Keratinocyte (primary cell): Measurements from ENCODE around the gene ABCD1.

Experiments used
- CTCF ChIP-seq, 3 experiments: IDR thresholded peaks in 1 of 3; conservative IDR thresholded peaks in 1 of 3; optimal IDR thresholded peaks in 1 of 3; 2 replicates in 2 of 3; 3 replicates in 1 of 3; pipeline versions ENCODE3 to v1.5.1; 2011; ENCODE audit warnings: low read length in 3 of 3, mild to moderate bottlenecking in 3 of 3, moderate library complexity in 2 of 3, control low read depth in 1 of 3, inconsistent platforms in 1 of 3; ENCODE audit not compliant: insufficient read depth in 2 of 3; ENCODE audit errors: extremely low read depth in 1 of 3
- EZH2 ChIP-seq: IDR thresholded peaks from one replicate; pipeline ENCODE4 v1.6.1; 2012; ENCODE audit warnings: inconsistent platforms, mild to moderate bottlenecking, low read length, moderate library complexity

DNA sequence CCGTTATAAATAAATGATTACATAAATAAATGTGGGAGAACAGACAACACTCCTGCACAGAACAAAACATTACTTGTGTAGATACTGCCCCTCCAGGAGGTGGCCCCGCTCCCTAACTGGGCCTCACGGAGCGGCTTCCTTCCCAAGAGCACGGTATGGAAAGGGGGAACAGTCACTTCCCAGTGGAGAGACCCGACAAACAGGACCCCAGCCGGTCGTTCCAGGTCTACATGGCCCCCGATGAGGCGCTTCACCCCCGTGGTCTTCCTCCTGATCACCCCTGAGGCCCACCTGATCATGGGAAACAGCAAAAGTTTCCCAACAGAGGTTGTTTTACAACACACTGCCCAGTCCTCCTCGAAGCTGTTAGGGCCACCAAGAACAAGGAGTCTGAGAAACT is 43.5 kb upstream of the ABCD1 start:
- no peak for TF ChIP-seq CTCF (optimal IDR thresholded peaks at IDR 0.05 in 1 of 3, IDR thresholded peaks at IDR 0.05 in 1 of 3, conservative IDR thresholded peaks at IDR 0.05 in 1 of 3; ENCODE audit: extremely low read depth in 1 of 3, insufficient read depth in 2 of 3, low read length in 3 of 3)
- TF ChIP-seq EZH2: no peak
